Loucy (cell line): ENCODE measurements around the gene TPCN2.
A peak's percentile ranks its signal among the peaks of the same experiment; 100 is the strongest.
"Not testable (repeated sequence)": the region's sequence is repeated elsewhere in the genome, so short reads cannot be mapped to it uniquely, and the experiment has no call there.

Experiments used
- H2AFZ ChIP-seq: fragments of 200-600 bp; sonication (generic); 2 replicates; pipeline ENCODE4 v1.6.0; 2016; ENCODE audit warnings: antibody characterized with exemption, mild to moderate bottlenecking, low read length, moderate library complexity
- H3F3A ChIP-seq: fragments of 200-600 bp; 2 replicates; pipeline ENCODE4 v1.6.0; 2016; ENCODE audit warnings: antibody characterized with exemption, low read depth, mild to moderate bottlenecking
- H3K27me3 ChIP-seq: fragments of 200-600 bp; sonication (generic); 2 replicates; pipeline ENCODE4 v1.6.1; 2014; ENCODE audit warnings: low read length, mild to moderate bottlenecking; ENCODE audit not compliant: insufficient read depth, poor library complexity, severe bottlenecking
- H3K36me3 ChIP-seq: fragments of 200-600 bp; sonication (generic); 2 replicates; pipeline ENCODE4 v1.6.1; 2016; ENCODE audit warnings: low read length; ENCODE audit not compliant: insufficient read depth
- H3K4me1 ChIP-seq: fragments of 200-600 bp; sonication (generic); 2 replicates; pipeline ENCODE4 v1.5.1; 2014; ENCODE audit warnings: low read length, mild to moderate bottlenecking; ENCODE audit not compliant: insufficient read depth, poor library complexity, severe bottlenecking
- H3K4me2 ChIP-seq: fragments of 200-600 bp; sonication (generic); 2 replicates; pipeline ENCODE4 v1.6.0; 2014; ENCODE audit warnings: antibody characterized with exemption, low read length, low read depth, mild to moderate bottlenecking; ENCODE audit not compliant: poor library complexity, severe bottlenecking
- H3K4me3 ChIP-seq: fragments of 200-600 bp; sonication (generic); 2 replicates; pipeline ENCODE4 v1.5.1; 2014; ENCODE audit warnings: low read length, mild to moderate bottlenecking, mixed read lengths; ENCODE audit not compliant: poor library complexity, severe bottlenecking
- H3K79me2 ChIP-seq: fragments of 200-600 bp; sonication (generic); 2 replicates; pipeline ENCODE4 v1.6.1; 2014; ENCODE audit warnings: low read length; ENCODE audit not compliant: insufficient read depth
- H3K9ac ChIP-seq: fragments of 200-600 bp; sonication (generic); 2 replicates; pipeline ENCODE4 v1.6.0; 2014; ENCODE audit warnings: mild to moderate bottlenecking, low read depth, low read length, moderate library complexity; ENCODE audit not compliant: poor library complexity, severe bottlenecking
- H3K9me2 ChIP-seq: fragments of 200-600 bp; sonication (generic); replicated peaks from 2 replicates; pipeline ENCODE4 v1.6.1; 2016; ENCODE audit warnings: low read depth, low read length, mixed read lengths
- H3K9me3 ChIP-seq: fragments of 200-600 bp; sonication (generic); 2 replicates; pipeline ENCODE4 v1.6.1; 2014; ENCODE audit warnings: mild to moderate bottlenecking, antibody characterized with exemption, low read length, low read depth; ENCODE audit not compliant: insufficient read depth
- H4K20me1 ChIP-seq: fragments of 200-600 bp; sonication (generic); 2 replicates; pipeline ENCODE4 v1.6.0; 2014; ENCODE audit warnings: antibody characterized with exemption, low read length, mild to moderate bottlenecking; ENCODE audit not compliant: insufficient read depth, poor library complexity, severe bottlenecking
- EZH2phosphoT487 ChIP-seq: fragments of 200-600 bp; IDR thresholded peaks from 2 replicates; pipeline ENCODE4 v1.6.1; 2018; ENCODE audit warnings: antibody characterized with exemption, mild to moderate bottlenecking, moderate library complexity, borderline replicate concordance
- TF ChIP-seq, protein P1 (sequence below): fragments of 200-600 bp; sonication (generic); conservative IDR thresholded peaks from 2 replicates; pipeline ENCODE4 v1.5.1; 2014; ENCODE audit warnings: mild to moderate bottlenecking, antibody characterized with exemption, low read length

Gene TPCN2

DNA sequence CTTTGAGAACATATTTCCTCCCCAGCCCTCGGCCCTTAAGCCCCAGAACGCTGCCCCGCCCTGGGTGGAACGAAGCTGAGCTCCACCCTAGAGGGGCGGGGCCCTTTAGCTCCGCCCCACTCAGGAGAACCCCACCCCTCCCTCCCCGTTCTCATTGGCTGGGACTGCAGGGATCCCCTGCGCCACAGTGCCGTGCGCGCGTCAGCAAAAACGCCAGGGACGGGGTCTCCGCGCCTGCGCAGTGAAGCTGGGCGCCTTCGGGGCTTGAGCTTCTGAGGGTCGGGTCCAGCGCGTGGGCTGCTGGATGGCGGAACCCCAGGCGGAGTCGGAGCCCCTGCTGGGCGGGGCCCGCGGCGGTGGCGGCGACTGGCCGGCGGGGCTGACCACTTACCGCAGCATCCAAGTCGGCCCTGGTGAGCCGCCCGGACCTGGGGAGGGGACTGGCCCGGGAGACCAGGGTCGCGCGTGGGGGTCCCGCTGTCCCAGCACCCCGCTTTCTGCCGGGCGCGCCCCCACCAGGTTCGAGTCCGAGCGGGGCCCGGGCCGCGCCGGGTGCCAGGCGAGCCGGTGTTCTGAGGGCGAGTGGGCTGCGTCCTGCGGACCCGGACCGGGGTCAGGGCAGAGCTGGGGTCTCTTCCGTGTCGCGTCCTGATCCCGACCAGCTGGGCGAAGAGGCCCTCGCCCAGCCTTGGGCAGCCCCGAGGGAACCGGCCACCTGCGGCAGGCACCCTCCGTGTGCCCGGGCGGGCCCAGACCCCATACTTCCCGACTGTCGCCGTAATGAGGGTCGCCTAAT is at the start of gene TPCN2:
Gene TPCN2 (plus strand): TSS at position 239 of the 796 bp plus-strand sequence. CDS start 66 bp downstream, at position 305.
- H3K9me2 ChIP-seq: no peaks in the 10 kb centered on the region
- no peaks in the 10 kb centered on the region for H3K9me3 ChIP-seq
- H3K27me3 ChIP-seq: no peaks in the 10 kb centered on the region
- H3K36me3 ChIP-seq: no peaks in the 10 kb centered on the region
- TF ChIP-seq, protein P1, sequence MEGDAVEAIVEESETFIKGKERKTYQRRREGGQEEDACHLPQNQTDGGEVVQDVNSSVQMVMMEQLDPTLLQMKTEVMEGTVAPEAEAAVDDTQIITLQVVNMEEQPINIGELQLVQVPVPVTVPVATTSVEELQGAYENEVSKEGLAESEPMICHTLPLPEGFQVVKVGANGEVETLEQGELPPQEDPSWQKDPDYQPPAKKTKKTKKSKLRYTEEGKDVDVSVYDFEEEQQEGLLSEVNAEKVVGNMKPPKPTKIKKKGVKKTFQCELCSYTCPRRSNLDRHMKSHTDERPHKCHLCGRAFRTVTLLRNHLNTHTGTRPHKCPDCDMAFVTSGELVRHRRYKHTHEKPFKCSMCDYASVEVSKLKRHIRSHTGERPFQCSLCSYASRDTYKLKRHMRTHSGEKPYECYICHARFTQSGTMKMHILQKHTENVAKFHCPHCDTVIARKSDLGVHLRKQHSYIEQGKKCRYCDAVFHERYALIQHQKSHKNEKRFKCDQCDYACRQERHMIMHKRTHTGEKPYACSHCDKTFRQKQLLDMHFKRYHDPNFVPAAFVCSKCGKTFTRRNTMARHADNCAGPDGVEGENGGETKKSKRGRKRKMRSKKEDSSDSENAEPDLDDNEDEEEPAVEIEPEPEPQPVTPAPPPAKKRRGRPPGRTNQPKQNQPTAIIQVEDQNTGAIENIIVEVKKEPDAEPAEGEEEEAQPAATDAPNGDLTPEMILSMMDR: no peak
- TF ChIP-seq EZH2phosphoT487: no peak
- peak within 1 kb of the TSS; percentile 92 for H3K9ac ChIP-seq
- peaks cover 35% of the 10 kb centered on the region for H4K20me1 ChIP-seq
- peak within 1 kb of the TSS; percentile 88 for H2AFZ ChIP-seq
- peak within 1 kb of the TSS; percentile 86 for H3K4me3 ChIP-seq
- H3K4me1 ChIP-seq: peaks cover 44% of the 10 kb centered on the region
- H3K4me2 ChIP-seq: peak within 1 kb of the TSS; percentile 87
- H3F3A ChIP-seq: no peaks in the 10 kb centered on the region
- peaks cover 51% of the 10 kb centered on the region for H3K79me2 ChIP-seq

DNA sequence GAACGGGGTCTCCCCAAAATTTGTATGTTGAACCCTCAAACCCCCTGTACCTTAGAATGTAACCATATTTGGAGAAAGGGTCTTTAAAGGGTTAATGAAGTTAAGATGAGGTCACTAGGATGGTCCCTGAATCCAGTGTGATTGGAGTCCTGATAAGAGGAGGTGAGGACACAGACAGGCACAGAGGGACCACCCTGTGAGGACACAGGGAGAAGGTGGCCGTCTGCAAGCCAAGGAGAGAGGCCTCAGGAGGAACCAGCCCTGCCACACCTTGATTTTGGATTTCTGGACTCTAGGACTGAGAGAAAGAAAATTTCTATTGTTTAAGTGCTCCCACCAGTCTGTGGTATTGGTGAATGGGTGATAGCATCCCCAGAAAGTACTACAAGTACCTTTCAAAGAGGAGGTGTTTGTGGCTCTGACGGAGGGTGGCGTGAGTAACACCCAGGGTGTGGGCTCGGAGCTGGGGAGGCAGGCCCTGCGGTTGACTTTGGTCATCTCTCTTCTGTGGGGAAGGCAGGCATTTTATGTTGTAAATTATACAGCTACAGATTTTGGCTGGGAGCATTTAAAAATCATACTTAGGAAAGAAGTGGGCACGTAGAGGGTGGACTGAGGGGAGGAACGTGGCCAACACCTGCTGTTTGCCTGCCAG is 49.5 kb upstream of the TPCN2 start:
- no peaks in the 10 kb centered on the region for H3K36me3 ChIP-seq
- TF ChIP-seq, protein P1: no peak
- TF ChIP-seq EZH2phosphoT487: no peak
- H3K27me3 ChIP-seq: no peaks in the 10 kb centered on the region
- no peaks in the 10 kb centered on the region for H3K9me3 ChIP-seq
- H3F3A ChIP-seq: no peaks in the 10 kb centered on the region
- H3K4me2 ChIP-seq: no peak overlapping the region
- no peaks in the 10 kb centered on the region for H3K9me2 ChIP-seq
- H3K79me2 ChIP-seq: no peaks in the 10 kb centered on the region
- H2AFZ ChIP-seq: no peak overlapping the region
- H3K4me3 ChIP-seq: no peak overlapping the region
- H4K20me1 ChIP-seq: no peaks in the 10 kb centered on the region
- no peaks in the 10 kb centered on the region for H3K4me1 ChIP-seq
- H3K9ac ChIP-seq: no peak overlapping the region

DNA sequence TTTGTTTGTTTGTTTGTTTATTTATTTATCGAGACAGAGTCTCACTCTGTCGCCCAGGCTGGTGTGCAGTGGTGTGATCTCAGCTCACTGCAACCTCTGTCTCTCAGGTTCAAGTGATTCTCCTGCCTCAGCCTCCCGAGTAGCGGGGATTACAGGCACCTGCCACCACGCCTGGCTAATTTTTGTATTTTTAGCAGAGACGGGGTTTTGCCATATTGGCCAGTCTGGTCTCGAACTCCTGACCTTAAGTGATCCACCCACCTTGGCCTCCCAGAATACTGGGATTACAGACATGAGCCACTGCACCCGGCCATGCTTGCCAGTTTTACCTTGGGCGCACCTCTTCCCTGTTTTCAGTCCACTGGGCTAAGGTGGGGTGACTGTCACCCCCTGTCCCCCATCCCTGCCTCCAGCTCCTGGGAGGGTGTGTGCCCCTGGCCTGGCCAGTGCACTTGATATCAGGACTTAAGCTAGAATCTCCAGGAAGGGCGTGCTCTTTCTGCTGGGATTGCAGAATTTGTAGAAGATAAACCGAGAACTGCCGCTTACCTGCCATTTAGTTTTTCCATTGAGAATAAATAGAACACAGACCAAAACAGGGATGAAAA is 48.9 kb upstream of the TPCN2 start:
- H3K9ac ChIP-seq, H3K27me3 ChIP-seq, H3K4me2 ChIP-seq, H3F3A ChIP-seq, H2AFZ ChIP-seq, H3K4me1 ChIP-seq, H3K79me2 ChIP-seq, H3K4me3 ChIP-seq, H4K20me1 ChIP-seq, H3K36me3 ChIP-seq, H3K9me3 ChIP-seq, H3K9me2 ChIP-seq: not testable (repeated sequence)
